Glutamatergic neuron (in vitro differentiated cells): Measurements from ENCODE around the gene QRFP. TPM values are rescaled to one million over a fixed set of nuclear protein-coding genes. Genes with fewer than 3 reads are reported as not detected.
A peak's percentile ranks its signal among the peaks of the same experiment; 100 is the strongest.

Source experiments
- DNase-seq: peaks from one replicate; pipeline ENCODE4 v3.0.0; 2022
- H3K27ac Mint-ChIP-seq: one replicate; pipeline ENCODE4 v1.8.0; 2020; ENCODE audit warnings: mild to moderate bottlenecking, mixed read lengths, inconsistent platforms; ENCODE audit not compliant: unreplicated experiment
- H3K27me3 Mint-ChIP-seq: one replicate; pipeline ENCODE4 v1.8.0; 2020; ENCODE audit warnings: mild to moderate bottlenecking, moderate library complexity, mixed read lengths, inconsistent platforms; ENCODE audit not compliant: unreplicated experiment
- H3K36me3 Mint-ChIP-seq: one replicate; pipeline ENCODE4 v1.8.0; 2020; ENCODE audit warnings: mild to moderate bottlenecking, mixed read lengths, inconsistent platforms; ENCODE audit not compliant: unreplicated experiment
- H3K4me1 Mint-ChIP-seq: one replicate; pipeline ENCODE4 v1.8.0; 2020; ENCODE audit warnings: mild to moderate bottlenecking, low read depth, mixed read lengths, inconsistent platforms; ENCODE audit not compliant: unreplicated experiment
- H3K4me3 Mint-ChIP-seq: one replicate; pipeline ENCODE4 v1.8.0; 2020; ENCODE audit warnings: mild to moderate bottlenecking, mixed read lengths, inconsistent platforms; ENCODE audit not compliant: unreplicated experiment
- H3K9me3 Mint-ChIP-seq: one replicate; pipeline ENCODE4 v1.8.0; 2020; ENCODE audit warnings: mild to moderate bottlenecking, moderate library complexity, mixed read lengths, inconsistent platforms; ENCODE audit not compliant: unreplicated experiment
- total RNA-seq: library from RNA; stranded (reverse); fragmentation: NEBNext Ultra II Directional; extraction: Animal tissue kit (Norgen Biotek cat#: 25700); gene quantifications from one replicate; pipeline ENCODE4 v1.2.1, GENCODE V29; 2021; ENCODE audit not compliant: unreplicated experiment
- TF ChIP-seq, protein P1 (sequence below): fragments of 200-600 bp; sonication (generic); IDR thresholded peaks from one replicate; pipeline ENCODE4 v1.5.0; 2021; ENCODE audit not compliant: partially characterized antibody, unreplicated experiment

Gene QRFP
- total RNA-seq, 1 donor from 2014 or later = not detected

DNA sequence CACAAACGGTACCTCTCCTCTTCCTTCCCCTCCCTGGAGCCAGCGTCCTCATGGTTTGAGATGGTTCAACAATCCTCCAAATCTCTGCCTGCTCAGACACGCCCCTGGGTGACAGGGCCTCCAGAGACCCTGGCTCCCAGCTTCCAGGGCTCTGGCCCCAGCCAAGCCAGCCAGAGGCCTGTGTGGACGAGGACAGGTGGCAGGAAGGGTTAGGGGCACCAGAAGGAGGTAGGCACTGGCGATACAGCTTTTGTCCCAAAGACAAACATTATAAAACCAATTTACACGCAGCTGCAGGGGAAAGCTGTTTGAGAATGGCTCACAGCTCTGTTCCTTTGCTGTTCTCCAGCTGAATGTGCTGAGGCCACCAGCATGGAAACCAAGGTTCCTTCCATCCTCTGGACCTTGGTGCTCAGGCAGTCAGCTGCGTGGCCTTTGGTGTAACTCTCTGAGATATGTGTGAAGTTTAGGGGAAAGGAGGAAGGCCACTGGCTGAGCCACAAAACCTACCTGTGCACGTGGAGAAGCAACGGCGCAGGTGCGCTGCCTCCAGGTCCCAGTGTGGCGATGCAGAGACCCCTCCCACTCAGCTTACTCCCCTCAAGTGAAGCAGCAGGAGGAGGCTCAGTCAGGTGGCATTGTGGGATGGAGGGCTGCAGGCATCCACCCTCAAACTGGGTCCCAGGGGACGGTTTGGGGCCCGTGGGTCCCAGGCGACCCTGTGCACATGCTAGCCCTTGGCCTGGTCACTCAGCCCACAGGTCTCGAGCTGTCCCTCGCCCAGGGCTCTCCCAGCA, 4.3 kb upstream of the QRFP start:
- Mint-ChIP-seq H3K36me3 (no peaks in the 10 kb centered on the region), H3K4me3 (no peak overlapping the region), H3K27ac (no peak overlapping the region), H3K27me3 (peaks cover 2% of the 10 kb centered on the region), H3K4me1 (no peaks in the 10 kb centered on the region), H3K9me3 (peaks cover 2% of the 10 kb centered on the region)
- TF ChIP-seq, protein P1, sequence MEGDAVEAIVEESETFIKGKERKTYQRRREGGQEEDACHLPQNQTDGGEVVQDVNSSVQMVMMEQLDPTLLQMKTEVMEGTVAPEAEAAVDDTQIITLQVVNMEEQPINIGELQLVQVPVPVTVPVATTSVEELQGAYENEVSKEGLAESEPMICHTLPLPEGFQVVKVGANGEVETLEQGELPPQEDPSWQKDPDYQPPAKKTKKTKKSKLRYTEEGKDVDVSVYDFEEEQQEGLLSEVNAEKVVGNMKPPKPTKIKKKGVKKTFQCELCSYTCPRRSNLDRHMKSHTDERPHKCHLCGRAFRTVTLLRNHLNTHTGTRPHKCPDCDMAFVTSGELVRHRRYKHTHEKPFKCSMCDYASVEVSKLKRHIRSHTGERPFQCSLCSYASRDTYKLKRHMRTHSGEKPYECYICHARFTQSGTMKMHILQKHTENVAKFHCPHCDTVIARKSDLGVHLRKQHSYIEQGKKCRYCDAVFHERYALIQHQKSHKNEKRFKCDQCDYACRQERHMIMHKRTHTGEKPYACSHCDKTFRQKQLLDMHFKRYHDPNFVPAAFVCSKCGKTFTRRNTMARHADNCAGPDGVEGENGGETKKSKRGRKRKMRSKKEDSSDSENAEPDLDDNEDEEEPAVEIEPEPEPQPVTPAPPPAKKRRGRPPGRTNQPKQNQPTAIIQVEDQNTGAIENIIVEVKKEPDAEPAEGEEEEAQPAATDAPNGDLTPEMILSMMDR = no peak
- no peak for DNase-seq

DNA sequence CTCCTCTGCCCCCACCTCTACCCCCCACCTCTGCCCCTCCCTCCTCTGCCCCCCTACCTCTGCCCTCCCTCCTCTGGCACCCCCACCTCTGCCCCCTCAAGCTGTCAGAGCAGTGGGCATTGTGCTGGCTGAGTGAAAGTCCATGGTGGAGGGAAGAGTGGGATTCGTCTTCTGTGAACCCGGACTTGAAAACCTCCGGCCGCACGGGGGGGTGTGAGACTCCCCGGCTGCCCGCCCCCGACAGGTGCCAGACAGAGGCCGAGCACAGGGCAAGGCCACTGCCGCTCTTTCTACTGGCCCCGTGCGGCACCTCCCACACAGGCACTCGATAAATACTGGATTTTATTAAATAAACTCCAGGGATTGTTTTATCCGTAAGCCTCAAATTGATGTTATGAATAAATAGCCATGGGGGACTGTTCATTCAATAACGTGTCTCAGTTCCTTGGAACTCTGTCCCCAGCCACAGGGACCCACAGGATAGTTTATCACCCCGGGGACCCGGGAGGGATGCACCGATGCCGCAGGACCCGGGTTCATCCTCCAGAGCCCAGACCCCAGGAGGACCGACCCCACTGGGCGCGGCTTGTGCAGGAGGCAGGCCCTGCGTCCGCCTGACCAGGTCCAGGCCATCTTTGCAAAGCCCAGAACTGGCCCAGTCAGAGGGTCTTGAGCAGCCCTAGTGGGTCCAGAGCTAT, 2.6 kb upstream of the QRFP start:
- Mint-ChIP-seq H3K9me3 (no peaks in the 10 kb centered on the region), H3K4me3 (no peak overlapping the region), H3K27ac (no peak overlapping the region), H3K27me3 (peaks cover 2% of the 10 kb centered on the region), H3K36me3 (no peaks in the 10 kb centered on the region), H3K4me1 (peaks cover 2% of the 10 kb centered on the region)
- TF ChIP-seq, protein P1 = no peak
- DNase-seq = peak; percentile 16

DNA sequence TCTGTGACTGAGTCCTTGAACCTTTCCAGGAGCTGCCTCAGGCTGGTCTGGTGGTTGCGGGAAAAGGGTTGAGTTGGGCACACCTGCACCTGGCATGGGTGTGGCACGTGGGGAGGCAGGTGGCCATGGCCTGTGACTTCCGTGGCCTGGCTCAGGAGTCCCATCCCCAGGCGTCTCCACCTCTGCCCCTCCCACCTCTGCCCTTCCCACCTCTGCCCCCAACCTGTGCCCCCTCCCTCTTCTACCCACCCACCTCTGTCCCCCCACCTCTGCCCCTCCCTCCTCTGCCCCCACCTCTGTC, 1.9 kb upstream of the QRFP start:
- TF ChIP-seq, protein P1 = no peak
- no peak overlapping the region for H3K4me3 Mint-ChIP-seq
- H3K27me3 Mint-ChIP-seq = peaks cover 2% of the 10 kb centered on the region
- DNase-seq = no peak
- H3K9me3 Mint-ChIP-seq = no peaks in the 10 kb centered on the region
- peaks cover 2% of the 10 kb centered on the region for H3K4me1 Mint-ChIP-seq
- H3K27ac Mint-ChIP-seq = no peak overlapping the region
- no peaks in the 10 kb centered on the region for H3K36me3 Mint-ChIP-seq

DNA sequence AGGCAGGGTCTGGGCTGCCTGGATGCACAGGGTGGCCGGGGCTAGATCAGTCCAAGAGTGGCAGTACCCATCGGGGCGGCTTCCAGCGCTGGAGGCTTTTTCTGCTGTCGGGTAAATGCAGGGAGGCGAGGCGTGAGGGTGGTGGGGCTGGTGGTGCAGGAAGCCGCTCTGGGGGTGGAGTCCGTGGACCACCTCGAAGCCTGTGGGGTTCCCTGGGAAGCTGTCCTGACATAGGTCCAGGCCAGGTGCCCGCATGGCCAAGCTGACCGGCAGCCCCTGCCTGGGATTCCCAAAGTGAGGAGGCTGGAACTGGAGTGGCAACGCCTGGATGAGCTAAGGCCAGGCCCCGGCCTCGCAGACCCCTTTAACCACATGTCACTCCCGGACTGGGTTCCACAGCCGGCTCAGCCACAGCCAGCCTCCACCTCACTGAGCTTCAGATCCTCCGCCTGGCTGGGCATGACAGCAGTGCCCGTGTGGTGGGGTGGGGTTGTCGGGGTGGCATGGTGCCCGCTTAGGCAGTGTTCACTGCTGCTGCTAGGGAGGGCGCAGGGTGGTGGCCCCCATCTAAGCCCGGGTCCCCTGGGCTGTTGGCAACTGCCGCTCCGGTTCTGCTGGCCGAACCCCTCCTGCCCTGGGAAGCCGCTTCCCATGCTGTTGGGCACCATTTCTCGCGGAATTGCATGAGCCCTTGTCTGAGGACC, 1.4 kb upstream of the QRFP start:
- TF ChIP-seq, protein P1 = no peak
- H3K27ac Mint-ChIP-seq = no peak overlapping the region
- H3K36me3 Mint-ChIP-seq = no peaks in the 10 kb centered on the region
- H3K4me3 Mint-ChIP-seq = no peak overlapping the region
- H3K9me3 Mint-ChIP-seq = peaks cover 2% of the 10 kb centered on the region
- H3K27me3 Mint-ChIP-seq = peaks cover 2% of the 10 kb centered on the region
- peaks cover 2% of the 10 kb centered on the region for H3K4me1 Mint-ChIP-seq
- DNase-seq = peak; percentile 21
